NCI-H524 treated with DMSO at 0.1 percent for 48 hours (cell line): ENCODE measurements around the gene RRP15.
"Not testable (repeated sequence)": the region's sequence is repeated elsewhere in the genome, so short reads cannot be mapped to it uniquely, and the experiment has no call there.

Source experiments
- DNase-seq: peaks from one replicate; lab custom pipeline; 2025; lab: John Stamatoyannopoulos, UW

RRP15 gene

DNA sequence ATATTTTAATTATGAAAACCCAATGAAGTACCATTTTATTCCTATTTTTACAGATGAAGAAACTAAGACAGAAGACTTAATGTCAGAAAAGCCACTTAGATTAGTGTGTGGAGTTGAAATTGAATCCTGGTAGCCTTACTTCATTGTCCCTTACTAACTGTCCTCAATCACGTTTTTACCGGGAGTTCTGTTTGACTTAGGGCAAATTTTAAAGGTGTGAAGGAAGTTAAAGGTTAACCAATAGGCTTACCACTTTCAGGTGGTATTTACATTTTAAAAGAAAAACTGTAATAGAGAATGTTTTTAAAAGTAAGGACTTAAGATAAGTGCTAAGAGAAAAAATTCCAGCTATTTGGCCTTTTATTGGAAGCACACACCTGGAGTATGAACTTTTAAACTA is 12.4 kb downstream of the RRP15 start:
- DNase-seq, result no peak

- DNase-seq, result no peak
Measured at GRCh38 chr1:218297867-218298266, 12.8 kb downstream of the RRP15 start.

GRCh38 chr1:218298398-218298797 is 13.3 kb downstream of the RRP15 start:
- no peak for DNase-seq

- no peak for DNase-seq
Measured at GRCh38 chr1:218299416-218299815, 14.3 kb downstream of the RRP15 start.

GRCh38 chr1:218301217-218301616 is 16.1 kb downstream of the RRP15 start:
- no peak for DNase-seq

GRCh38 chr1:218302155-218302554 is 17.1 kb downstream of the RRP15 start:
- DNase-seq, result no peak

- no peak for DNase-seq
Measured at GRCh38 chr1:218303176-218303879, 18.2 kb downstream of the RRP15 start.

DNA sequence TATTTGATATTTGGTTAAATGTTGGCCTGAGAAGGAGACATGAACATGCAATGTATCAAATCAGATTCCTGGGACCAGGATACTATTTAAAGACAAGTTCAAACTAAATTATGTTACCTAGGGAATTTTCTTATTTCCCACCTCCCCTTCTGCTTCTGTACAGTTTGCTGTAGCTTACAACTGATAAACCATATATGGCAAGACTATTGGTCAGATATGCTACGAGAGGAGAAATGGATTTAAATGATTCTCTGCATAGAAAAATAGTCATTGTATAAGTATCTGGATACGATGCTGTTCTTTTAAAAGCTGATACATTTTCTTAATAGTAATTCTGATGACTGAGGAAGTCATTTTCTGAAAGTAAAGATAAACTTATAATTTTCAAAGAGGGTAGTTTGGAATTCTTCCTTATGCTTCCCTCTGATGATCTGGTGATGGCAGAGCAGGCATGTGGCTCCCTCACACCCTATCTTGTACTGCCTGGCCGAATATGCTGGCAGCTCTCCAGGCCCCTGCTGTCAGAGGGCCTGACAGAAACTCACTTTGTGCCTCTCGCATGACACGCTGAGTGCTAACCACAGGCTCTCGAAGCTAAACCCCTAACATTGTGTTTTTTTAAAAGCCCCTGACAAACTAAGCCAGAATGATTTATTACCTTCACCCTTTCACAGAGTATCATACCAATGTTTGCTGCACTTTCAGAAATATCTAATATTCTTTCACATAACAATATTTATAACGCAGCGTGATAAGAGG is 19.4 kb downstream of the RRP15 start:
- DNase-seq, result no peak

DNA sequence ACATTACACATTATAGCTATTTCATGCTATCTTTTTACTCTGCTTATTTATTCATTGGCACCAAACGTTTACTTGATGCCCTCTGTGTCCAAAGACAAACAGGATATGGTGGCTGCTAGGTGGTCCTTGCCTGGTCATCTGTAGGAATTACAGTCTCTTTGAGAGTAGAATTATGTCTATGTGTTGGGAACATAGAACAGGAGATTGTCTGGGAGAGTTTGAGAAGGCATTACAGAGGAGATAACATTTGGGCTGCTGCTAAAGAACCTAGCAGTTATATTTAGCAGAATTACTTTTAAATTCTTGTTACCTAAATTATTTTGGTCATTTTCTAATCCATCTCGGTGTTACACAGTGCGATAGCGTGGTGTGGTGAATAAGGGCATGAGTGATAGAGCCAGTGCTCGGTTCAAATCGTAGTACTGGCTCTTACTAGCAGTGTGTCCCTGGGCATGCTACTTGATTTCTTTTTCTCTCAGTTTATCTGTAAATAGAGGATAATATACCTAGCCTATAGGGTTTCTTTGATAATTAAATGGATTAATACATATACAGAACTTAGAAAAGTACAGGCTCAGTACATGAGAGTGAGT is 20.5 kb downstream of the RRP15 start:
- DNase-seq, result no peak

GRCh38 chr1:218312509-218312908 is 27.4 kb downstream of the RRP15 start:
- DNase-seq, result no peak

GRCh38 chr1:218314316-218314715 is 29.2 kb downstream of the RRP15 start:
- DNase-seq, result no peak

DNA sequence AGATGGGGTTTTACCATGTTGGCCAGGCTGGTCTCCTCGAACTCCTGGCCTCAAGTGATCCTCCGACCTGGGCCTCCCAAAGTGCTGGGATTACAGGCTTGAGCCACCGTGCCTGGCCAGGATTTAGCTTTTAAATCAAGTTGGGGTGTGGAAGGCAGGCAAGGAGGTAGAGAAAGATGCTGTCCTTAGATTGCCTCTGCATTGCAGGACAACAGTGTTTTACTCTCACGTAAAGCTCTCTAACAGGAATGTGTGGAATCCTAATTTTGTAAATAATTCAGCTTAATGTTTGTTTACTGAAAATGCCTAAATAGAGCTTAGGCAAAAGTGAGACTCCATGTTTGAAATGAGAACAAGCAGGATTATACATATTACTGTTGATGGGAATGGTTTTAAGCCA is 30.5 kb downstream of the RRP15 start:
- no peak for DNase-seq

GRCh38 chr1:218317061-218317460 is 32.0 kb downstream of the RRP15 start:
- no peak for DNase-seq

- not testable (repeated sequence) for DNase-seq
Measured at GRCh38 chr1:218320182-218320581, 35.1 kb downstream of the RRP15 start.

- no peak for DNase-seq
Measured at GRCh38 chr1:218322762-218323161, 37.7 kb downstream of the RRP15 start.

- no peak for DNase-seq
Measured at GRCh38 chr1:218323568-218324225, 38.6 kb downstream of the RRP15 start.

DNA sequence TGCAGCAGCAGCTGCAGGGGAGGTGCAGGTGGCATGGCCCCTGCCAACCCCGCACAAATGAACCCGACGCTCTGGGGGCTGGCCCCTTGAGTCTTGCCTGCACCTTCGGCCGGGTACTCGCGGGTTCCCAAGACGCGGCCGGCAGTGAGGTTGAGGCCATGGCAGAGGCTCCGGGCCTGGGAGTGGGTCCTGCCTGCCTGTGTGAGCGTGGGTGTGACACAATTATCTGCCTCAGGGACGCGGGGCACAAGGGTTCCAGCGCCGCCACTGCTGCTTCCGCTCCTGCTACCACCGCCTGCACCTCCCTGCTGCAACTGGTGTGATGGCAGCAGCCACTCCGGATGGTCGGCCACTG is 39.1 kb downstream of the RRP15 start:
- DNase-seq, result no peak

DNA sequence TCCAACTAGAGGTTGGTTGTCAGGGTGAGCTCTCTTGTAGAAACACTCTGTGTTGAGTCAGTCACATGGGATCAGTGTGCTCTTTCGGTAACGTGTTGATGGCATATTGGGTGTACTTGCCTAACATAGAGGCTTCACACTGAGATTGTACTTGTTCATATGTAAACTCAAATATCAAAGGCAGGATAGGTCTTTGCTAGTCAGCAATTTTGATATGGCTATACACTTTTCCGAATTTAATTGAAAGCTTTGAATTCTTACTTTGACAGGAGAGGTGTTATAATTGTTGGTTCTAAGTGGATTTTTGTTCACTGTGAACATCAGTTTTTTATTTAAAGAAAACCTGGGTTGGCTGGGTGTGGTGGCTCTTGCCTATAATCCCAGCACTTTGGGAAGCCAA is 43.7 kb downstream of the RRP15 start:
- no peak for DNase-seq

- no peak for DNase-seq
Measured at GRCh38 chr1:218330043-218330623, 45.0 kb downstream of the RRP15 start.

DNA sequence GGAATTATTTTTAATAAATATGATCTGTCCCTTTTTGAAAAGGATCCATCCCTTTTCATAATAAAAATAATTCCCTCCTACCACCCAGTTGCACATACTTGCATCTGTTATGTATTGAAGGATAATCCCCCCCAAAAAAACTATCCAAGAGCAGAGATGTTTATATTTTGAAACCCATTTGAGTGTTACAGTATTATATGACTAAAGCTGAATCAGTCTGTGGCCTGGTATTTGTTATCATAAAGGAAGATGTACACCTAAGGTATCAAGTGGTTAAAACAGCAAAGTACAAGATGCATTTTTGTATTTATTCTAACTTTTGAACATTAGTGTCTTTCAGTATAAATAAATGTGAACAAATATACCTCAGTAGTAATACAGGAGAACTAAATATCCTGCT is 47.3 kb downstream of the RRP15 start:
- no peak for DNase-seq

GRCh38 chr1:218336328-218336727 is 51.2 kb downstream of the RRP15 start:
- DNase-seq, result no peak

DNA sequence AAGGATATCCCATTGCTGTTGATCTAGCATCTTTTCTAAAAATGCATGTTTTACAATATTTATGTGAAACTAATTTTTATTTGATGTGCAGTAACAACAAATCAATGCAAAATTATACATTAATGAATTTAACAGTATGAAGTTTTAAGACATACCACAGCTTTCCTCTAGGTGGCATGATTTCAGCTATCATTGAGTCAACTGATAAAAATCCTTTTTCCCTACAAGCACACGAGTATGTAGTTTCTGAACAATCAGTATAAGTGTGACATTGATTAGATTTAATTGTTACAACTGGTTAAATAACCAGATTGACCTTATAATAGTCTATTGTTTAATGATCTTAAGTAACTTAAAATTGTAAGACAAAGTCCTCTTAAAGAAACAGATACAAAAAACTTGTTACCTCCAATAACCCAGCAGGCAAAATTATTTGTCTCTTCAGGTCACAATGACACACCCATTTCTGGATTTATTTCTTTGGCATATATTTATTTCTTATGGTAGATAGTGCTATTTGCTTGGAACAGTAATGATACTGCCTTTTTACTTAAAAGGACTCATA is 54.3 kb downstream of the RRP15 start:
- no peak for DNase-seq
